ENCODE results near the gene ANKRD34C. TPM values are rescaled to one million over a fixed set of nuclear protein-coding genes. Genes with fewer than 3 reads are reported as not detected.

The ANKRD34C gene
- total and polyA plus RNA-seq, 2 experiments from 2014 or later: not detected

- no peak overlapping the region for H3K27ac Mint-ChIP-seq
- peak overlapping the region; percentile 99 for H2AFZ ChIP-seq
- DNase-seq (ENCODE audit: low spot score): peak; percentile 68
Measured at GRCh38 chr15:79310612-79310984, 28.1 kb downstream of the ANKRD34C start.

More at GRCh38 chr15:79310612-79310984, 28.1 kb downstream of the ANKRD34C start:
- no peaks in the 10 kb centered on the region; the same call in 1 of the 2 replicates for H4K20me1 ChIP-seq (replicated peaks; ENCODE audit: insufficient read depth)
- H3K4me3 ChIP-seq: peak overlapping the region; percentile 92
- H3K4me2 ChIP-seq: peak overlapping the region; percentile 89
- peak; percentile 72 for ATAC-seq
- H3K4me1 Mint-ChIP-seq: peaks cover 12% of the 10 kb centered on the region
- H3K36me3 Mint-ChIP-seq (ENCODE audit: low read depth): peaks cover 23% of the 10 kb centered on the region
- peaks cover 17% of the 10 kb centered on the region for H3K79me2 ChIP-seq (replicated peaks; ENCODE audit: insufficient read depth)
- peaks cover 10% of the 10 kb centered on the region for H3K4me1 ChIP-seq (ENCODE audit: insufficient read depth)
- no peak overlapping the region for H3K27ac ChIP-seq (ENCODE audit: low read depth)
- peaks cover 17% of the 10 kb centered on the region for H3K36me3 ChIP-seq (ENCODE audit: insufficient read depth)
- peak overlapping the region; percentile 93 for H3K4me3 Mint-ChIP-seq
- TF ChIP-seq, protein P1, sequence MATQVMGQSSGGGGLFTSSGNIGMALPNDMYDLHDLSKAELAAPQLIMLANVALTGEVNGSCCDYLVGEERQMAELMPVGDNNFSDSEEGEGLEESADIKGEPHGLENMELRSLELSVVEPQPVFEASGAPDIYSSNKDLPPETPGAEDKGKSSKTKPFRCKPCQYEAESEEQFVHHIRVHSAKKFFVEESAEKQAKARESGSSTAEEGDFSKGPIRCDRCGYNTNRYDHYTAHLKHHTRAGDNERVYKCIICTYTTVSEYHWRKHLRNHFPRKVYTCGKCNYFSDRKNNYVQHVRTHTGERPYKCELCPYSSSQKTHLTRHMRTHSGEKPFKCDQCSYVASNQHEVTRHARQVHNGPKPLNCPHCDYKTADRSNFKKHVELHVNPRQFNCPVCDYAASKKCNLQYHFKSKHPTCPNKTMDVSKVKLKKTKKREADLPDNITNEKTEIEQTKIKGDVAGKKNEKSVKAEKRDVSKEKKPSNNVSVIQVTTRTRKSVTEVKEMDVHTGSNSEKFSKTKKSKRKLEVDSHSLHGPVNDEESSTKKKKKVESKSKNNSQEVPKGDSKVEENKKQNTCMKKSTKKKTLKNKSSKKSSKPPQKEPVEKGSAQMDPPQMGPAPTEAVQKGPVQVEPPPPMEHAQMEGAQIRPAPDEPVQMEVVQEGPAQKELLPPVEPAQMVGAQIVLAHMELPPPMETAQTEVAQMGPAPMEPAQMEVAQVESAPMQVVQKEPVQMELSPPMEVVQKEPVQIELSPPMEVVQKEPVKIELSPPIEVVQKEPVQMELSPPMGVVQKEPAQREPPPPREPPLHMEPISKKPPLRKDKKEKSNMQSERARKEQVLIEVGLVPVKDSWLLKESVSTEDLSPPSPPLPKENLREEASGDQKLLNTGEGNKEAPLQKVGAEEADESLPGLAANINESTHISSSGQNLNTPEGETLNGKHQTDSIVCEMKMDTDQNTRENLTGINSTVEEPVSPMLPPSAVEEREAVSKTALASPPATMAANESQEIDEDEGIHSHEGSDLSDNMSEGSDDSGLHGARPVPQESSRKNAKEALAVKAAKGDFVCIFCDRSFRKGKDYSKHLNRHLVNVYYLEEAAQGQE (IDR thresholded peaks at IDR 0.05; ENCODE audit: unreplicated experiment): no peak
- TF ChIP-seq CTCF (conservative IDR thresholded peaks at IDR 0.05; ENCODE audit: low read depth in 2 of 2) (no peak), POLR2AphosphoS5 (IDR thresholded peaks at IDR 0.05; ENCODE audit: low read depth) (no peak), NANOG (IDR thresholded peaks at IDR 0.05; ENCODE audit: borderline replicate concordance) (no peak), JUNB (IDR thresholded peaks at IDR 0.05; ENCODE audit: unreplicated experiment) (no peak), EZH2phosphoT487 (IDR thresholded peaks at IDR 0.05; ENCODE audit: unreplicated experiment) (no peak)
- TF ChIP-seq, protein P2, sequence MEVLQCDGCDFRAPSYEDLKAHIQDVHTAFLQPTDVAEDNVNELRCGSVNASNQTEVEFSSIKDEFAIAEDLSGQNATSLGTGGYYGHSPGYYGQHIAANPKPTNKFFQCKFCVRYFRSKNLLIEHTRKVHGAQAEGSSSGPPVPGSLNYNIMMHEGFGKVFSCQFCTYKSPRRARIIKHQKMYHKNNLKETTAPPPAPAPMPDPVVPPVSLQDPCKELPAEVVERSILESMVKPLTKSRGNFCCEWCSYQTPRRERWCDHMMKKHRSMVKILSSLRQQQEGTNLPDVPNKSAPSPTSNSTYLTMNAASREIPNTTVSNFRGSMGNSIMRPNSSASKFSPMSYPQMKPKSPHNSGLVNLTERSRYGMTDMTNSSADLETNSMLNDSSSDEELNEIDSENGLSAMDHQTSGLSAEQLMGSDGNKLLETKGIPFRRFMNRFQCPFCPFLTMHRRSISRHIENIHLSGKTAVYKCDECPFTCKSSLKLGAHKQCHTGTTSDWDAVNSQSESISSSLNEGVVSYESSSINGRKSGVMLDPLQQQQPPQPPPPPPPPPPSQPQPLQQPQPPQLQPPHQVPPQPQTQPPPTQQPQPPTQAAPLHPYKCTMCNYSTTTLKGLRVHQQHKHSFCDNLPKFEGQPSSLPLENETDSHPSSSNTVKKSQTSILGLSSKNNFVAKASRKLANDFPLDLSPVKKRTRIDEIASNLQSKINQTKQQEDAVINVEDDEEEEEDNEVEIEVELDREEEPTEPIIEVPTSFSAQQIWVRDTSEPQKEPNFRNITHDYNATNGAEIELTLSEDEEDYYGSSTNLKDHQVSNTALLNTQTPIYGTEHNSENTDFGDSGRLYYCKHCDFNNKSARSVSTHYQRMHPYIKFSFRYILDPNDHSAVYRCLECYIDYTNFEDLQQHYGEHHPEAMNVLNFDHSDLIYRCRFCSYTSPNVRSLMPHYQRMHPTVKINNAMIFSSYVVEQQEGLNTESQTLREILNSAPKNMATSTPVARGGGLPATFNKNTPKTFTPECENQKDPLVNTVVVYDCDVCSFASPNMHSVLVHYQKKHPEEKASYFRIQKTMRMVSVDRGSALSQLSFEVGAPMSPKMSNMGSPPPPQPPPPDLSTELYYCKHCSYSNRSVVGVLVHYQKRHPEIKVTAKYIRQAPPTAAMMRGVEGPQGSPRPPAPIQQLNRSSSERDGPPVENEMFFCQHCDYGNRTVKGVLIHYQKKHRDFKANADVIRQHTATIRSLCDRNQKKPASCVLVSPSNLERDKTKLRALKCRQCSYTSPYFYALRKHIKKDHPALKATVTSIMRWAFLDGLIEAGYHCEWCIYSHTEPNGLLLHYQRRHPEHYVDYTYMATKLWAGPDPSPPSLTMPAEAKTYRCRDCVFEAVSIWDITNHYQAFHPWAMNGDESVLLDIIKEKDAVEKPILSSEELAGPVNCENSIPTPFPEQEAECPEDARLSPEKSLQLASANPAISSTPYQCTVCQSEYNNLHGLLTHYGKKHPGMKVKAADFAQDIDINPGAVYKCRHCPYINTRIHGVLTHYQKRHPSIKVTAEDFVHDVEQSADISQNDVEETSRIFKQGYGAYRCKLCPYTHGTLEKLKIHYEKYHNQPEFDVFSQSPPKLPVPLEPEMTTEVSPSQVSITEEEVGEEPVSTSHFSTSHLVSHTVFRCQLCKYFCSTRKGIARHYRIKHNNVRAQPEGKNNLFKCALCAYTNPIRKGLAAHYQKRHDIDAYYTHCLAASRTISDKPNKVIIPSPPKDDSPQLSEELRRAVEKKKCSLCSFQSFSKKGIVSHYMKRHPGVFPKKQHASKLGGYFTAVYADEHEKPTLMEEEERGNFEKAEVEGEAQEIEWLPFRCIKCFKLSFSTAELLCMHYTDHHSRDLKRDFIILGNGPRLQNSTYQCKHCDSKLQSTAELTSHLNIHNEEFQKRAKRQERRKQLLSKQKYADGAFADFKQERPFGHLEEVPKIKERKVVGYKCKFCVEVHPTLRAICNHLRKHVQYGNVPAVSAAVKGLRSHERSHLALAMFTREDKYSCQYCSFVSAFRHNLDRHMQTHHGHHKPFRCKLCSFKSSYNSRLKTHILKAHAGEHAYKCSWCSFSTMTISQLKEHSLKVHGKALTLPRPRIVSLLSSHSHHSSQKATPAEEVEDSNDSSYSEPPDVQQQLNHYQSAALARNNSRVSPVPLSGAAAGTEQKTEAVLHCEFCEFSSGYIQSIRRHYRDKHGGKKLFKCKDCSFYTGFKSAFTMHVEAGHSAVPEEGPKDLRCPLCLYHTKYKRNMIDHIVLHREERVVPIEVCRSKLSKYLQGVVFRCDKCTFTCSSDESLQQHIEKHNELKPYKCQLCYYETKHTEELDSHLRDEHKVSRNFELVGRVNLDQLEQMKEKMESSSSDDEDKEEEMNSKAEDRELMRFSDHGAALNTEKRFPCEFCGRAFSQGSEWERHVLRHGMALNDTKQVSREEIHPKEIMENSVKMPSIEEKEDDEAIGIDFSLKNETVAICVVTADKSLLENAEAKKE (CRISPR knock-in tag; IDR thresholded peaks at IDR 0.05): no peak
- TF ChIP-seq, protein P3, sequence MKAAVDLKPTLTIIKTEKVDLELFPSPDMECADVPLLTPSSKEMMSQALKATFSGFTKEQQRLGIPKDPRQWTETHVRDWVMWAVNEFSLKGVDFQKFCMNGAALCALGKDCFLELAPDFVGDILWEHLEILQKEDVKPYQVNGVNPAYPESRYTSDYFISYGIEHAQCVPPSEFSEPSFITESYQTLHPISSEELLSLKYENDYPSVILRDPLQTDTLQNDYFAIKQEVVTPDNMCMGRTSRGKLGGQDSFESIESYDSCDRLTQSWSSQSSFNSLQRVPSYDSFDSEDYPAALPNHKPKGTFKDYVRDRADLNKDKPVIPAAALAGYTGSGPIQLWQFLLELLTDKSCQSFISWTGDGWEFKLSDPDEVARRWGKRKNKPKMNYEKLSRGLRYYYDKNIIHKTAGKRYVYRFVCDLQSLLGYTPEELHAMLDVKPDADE (IDR thresholded peaks at IDR 0.05): no peak
- H3K9me3 Mint-ChIP-seq: no peaks in the 10 kb centered on the region
- H3K9me2 ChIP-seq (ENCODE audit: insufficient read depth): no peaks in the 10 kb centered on the region
- peaks cover 42% of the 10 kb centered on the region for H3K27me3 ChIP-seq (ENCODE audit: insufficient read depth)
- peaks cover 20% of the 10 kb centered on the region for H3K27me3 Mint-ChIP-seq (ENCODE audit: insufficient read depth, low read depth, poor library complexity)
- H3F3A ChIP-seq (replicated peaks; ENCODE audit: low read depth): no peaks in the 10 kb centered on the region

All from GM23338 (cell line).